HG03196 (cell line): ENCODE results near the gene ZNF318.
A peak's percentile ranks its signal among the peaks of the same experiment; 100 is the strongest.
"Not testable (repeated sequence)": the region's sequence is repeated elsewhere in the genome, so short reads cannot be mapped to it uniquely, and the experiment has no call there.

Source experiments
- ATAC-seq: cut with Tn5 transposase; IDR thresholded peaks from one replicate; pipeline ENCODE4 v1.9.1; 2021; ENCODE audit not compliant: unreplicated experiment

Gene ZNF318

DNA sequence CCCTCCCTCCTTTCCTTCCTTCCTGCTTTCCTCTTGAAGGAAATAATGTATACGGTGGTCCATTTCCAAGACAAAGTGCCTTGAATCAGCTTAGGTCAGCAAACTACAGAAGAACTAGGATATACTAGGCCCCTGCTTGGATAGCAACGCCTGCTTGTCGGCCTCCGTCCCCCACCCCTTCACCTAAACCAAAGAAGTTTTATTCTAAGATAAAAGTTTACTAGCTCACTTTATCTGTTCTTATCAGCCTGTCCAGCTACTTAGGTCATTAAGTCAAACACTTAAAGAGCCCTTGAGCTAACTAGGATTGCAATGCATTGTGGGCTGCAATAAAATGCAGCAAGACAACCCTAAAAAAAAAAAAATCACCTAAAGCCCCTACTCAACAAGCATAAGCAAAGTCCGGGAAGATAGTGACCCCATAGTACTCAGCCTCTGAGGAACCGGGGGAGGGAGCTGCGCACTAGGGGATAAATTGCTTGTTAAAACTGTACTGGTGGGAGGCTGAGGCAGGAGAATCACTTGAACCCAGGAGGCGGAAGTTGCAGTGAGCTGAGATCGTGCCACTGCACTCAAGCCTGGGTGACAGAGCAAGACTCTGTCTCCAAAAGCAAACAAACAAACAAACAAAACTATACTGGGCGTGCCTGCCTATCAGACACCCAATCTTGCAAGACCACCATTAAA, 21.4 kb upstream of the ZNF318 start:
- not testable (repeated sequence) for ATAC-seq

DNA sequence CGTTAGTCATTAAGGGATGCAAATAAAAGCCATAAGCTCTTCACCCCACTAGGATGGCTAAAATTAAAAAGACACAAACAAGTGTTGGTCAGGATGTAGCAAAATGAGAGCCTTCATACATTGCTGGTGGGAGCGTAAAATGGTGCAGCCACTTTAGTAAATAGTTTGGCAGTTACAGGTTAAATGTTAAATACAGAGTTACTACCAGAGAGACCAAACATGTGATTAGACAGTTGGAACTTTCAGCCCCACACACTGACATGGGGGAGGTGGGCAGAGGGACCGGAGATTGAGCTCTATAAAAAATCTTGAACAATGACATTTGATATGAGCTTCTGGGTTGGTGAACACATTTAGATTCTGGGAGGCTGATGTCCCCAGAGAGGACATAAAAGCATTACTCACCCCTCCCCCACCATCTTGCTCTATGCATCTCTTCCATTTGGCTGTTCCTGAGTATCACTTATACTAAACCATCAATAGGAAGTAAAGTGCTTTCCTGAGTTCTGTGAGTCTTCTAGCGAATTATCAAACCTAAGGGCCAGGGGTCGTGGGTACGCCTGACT, 20.4 kb upstream of the ZNF318 start:
- no peak for ATAC-seq

DNA sequence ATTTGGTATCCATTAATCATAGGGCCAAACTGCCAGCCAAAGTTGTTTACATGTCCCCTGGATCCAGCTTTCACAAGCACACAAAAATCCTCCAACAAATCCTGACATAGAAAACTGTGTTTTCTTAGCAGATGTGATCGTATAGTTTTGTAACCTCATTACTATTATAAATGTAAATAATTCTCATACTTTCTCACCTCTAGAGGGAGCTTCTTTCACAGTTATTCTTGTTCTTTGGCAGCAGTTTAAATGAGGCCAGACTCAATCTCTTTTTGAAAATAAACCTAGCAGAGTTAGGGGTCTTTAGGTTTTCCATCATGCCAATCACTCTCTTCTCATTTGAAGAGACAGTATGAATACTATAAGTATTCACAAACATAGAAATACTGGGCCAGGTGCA, 17.0 kb upstream of the ZNF318 start:
- ATAC-seq, result no peak

DNA sequence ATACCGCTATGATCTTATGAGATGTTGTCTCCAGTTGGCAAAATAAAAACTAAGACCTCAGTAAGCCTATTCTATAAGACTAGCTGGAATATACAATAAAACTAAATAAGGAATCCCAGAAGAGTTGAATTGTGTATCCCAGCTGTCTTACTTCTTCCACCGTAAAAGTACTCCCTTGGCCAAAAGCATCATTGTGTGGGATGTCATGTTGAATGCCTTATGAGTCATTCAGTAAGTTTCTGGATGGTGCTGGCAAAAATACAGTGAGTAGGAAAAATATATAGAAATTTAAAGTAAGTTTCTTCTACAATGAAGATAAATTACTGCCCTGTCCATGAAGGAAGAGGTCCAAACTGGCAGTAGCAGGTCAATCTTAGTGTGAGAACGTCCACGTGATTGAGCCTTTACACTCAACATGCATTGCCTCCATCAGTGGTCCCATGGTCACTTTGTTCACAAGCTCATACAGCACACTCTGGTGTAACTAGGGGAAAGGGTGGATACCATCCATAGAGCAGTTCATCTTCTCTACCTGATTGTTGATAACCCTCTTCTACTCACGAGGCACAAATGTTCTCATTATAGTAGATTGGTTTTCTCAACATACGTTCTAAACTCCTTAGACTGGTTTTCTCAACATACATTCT, 13.7 kb upstream of the ZNF318 start:
- peak; percentile 32 for ATAC-seq

DNA sequence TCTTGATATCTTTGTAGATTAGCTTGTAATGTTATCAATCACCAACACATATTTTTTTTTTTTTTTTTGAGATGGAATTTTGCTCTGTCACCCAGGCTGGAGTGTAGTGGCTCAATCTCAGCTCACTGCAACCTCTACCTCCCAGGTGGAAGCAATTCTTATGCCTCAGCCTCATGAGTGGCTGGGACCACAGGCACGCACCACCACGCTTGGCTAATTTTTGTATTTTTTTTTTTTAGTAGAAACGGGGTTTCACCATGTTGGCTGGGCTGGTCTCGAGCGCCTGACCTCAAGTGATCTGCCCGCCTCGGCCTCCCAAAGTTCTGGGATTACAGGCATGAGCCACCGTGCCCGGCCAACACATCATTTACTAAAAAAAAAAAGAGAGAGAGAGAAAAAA, 11.4 kb upstream of the ZNF318 start:
- ATAC-seq, result not testable (repeated sequence)

DNA sequence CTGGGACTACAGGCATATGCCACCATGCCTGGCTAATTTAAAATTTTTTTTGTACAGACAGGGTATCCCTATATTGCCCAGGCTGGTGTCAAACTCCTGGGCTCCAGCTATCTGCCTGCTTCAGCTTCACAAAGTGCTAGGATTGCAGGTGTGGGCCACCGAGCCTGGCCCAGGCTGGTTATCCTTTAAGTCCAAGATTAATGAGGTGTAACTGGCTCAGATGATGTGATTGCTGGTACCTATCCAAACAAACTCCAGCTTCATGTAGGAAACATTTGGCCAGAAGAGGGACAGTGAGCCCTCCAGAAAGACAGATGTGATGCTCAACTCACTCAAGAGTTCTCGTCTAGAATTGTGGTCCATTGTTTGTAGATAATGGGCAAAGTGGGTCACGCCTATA, 9.2 kb upstream of the ZNF318 start:
- no peak for ATAC-seq

DNA sequence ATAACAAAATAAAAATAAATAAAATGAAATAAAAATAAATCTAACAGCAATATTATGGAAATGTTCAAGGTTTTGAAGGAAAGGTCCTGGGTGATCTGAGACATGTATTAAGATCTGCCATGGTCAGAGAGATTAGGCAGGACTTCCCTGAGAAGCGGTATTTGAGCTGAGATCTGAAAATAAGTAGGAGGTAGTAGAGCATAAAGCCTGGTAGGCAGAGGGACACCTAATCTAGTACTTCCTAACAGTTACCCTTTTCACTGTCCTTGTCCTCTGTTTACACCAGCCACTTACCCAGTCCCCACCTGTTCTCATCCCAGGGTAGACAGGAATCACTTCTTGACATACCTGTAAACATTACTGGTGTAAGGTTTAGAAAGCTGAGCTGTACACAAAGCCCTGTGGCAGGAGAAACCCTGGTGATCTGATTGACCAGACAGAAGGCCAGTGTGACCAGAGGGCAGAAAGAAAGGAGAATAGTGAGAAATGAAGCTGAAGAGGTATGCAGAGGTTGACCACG, 8.3 kb upstream of the ZNF318 start:
- no peak for ATAC-seq

DNA sequence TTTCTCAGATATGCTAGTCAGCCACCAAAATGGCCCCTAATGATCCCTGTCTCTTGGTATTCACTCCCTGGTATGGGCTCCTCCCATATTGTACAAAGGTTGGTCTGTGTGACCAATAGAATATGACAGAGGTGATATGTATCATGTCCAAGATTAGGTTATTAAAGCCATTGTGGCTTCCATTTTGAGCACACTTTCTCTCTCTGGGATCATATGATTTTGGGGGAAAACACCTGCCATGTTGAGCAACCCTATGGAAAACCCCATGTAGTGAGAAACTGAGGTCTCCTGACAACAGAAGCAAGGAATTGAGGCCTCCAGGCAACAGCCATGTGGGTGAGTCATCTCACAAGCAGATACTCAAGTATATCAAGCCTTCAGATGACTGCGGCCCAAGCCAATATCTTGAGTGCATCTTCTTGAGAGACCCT, 7.1 kb upstream of the ZNF318 start:
- ATAC-seq, result no peak

DNA sequence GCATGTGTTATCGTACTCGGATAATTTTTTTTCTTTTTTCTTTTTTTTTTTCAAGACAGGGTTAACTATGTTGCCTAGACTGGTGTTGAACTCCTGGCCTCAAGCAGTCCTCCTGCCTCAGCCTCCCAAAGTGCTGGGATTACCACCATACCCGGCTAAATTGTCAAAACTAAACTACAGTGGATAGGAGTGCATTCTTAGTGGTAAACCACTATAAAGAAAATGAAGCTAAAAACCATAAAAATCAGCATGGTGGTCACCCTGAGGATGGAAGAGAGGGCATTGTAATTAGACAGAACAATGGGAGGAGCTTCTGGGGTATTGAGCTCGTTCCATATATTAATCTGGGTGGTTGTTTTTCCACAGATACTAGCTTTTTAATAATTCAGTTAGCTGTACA, 6.2 kb upstream of the ZNF318 start:
- no peak for ATAC-seq

DNA sequence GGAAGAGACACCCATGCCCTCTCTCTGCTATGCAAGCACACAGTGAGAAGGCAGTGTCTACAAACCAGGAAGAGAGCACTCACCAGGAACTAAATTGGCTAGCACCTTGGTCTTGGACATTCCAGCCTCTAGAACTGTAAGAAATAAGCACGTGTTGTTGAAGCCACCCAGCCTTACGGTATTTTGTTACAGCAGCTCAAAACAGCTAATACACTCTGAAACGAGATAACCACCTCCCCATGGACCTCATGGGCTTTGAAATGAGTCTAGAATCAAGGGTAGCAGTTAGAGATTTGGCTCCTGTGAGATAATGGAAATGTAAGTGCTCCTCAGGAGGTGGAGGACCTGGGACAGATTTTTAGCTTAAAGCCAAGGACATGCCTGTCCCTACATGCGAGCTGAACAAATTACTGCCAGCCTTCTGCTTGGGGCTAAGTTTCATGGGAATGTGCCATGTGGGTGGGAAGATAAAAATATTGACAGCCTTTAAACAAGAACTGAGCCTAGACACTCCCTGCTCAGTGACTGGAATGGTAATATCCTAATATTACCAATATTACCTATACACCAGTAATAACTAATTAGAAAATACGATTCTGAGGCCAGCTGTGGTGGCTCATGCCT, 3.9 kb upstream of the ZNF318 start:
- no peak for ATAC-seq

DNA sequence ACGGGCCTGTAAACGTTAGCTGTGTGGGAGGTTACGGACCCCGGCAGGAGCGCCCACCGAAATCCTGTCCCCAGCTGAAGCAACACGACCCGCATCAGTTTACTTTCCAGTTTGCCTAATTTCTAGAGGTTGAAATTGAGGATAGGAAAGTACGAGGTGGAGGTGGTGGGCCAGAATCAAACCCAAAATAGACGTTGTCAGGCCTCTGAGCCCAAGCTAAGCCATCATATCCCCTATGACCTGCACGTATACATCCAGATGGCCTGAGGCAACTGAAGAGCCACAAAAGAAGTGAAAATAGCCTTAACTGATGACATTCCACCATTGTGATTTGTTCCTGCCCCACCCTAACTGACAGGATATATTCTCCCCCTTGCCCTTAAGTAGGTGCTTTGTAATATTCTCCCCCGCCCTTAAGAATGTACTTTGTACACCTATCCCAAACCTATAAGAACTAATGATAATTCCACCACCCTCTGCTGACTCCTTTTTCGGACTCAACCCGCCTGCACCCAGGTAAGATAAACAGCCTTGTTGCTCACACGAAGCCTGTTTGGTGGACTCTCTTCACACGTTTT, 645 bp upstream of the ZNF318 start:
- peak; percentile 1 for ATAC-seq

DNA sequence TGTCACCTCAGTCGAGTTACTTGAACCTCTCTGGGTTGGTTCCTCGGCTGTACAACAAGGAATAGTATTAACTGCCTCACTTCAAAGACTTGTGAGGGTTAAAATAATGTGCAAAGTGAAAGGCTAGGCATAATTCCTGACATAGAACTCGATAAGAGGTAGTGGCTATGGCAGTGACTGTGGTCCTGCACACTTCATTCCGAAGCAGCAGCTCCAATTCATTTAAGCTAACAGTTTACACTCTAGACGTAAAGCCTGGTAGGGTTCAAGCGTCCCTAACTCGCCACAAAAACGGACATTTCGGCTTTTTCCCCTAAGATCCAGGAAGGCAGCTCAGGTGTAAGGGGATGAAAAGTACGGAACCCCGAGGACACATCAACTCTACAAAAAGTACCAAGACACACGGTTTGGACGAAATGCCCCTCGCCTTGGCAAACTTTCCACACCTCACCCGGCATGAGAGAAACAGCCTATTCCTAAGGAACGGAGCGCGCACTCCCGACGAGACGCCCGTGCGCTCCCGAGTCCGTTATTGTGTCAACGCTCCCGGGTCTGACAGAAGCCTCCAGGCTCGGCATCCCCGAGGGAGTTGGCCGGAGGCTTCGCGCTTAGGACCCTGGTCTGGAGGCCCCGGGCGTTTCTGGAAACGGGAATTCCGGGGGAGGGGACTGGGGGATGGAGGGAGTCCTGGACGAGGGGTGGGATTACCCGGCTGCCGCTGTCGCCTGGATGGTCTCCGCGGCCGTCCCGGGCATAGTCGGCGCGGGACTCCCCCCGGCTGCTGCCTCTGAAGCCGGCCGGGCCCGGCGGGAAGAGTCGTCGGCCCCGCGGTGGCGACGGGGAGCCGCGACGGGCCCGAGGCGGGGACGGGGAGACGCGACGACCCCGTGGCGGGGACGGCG, 937 bp downstream of the ZNF318 start:
- ATAC-seq, result peak; percentile 0

DNA sequence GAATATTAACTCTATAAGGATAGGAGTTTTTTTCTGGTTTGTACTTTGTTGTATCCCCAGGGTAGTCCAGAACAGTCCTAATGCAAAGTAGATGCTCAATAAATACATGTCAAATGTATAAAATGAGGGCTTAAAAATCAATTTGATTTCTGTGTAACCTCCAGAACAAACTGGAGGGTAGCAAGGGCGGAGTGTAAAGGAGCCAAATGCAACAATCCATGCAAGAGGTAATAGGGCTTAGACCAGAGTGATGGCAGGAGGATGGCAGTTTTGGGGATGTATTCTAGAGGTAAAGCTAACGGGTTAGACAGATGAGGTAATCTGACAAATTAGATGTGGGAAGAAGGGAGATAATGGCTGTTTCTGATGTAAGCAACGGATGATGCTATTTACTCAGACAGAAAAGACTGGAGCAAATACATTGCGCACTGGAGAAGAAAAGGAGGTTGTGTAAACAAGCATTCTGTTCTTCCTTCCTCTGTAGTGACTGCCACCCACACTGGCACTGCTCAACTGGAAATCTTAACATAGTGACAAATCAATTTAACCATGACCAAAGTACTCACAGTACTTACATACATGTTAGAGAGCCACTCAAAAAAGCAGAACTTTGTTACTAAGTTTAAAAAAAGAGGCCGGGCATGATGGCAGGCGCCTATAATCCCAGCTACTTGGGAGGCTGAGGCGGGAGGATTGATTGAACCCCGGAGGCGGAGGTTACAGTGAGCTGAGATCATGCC, 2.0 kb downstream of the ZNF318 start:
- no peak for ATAC-seq

DNA sequence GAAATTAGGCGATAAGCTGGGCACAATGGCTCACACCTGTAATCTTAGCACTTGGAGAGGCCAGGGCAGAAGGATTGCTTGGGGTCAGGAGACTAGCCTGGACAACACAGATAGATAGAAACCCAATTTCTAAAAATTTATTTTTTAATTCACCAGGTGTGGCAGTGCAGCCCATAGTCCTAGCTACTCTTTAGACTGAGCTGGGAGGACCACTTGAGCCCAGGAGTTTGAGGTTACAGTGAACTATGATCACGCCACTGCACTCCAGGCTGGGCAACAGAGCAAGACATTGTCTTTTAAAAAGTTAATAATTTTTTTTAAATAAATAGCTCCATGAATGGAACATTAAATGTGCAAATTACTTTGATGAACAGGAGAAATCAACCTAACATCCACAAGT, 8.2 kb downstream of the ZNF318 start:
- no peak for ATAC-seq

DNA sequence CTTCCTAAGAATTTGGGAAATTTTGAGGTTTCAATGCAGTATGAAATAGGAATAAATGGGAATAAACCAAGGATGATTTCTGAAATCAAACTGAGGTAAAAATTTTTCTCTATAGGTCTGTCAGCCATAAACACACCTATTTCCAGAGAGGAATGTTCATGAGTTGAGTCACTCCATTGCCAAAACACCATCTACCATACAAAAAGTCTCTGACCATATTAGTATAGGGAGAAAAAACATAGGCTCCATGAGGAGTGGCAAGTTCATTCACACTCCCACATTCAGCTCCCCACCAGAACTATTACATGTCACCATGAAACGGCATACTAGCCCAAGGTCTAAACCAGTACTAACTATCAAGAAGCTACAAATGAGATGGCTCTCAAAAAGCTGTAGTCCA, 9.6 kb downstream of the ZNF318 start:
- no peak for ATAC-seq

DNA sequence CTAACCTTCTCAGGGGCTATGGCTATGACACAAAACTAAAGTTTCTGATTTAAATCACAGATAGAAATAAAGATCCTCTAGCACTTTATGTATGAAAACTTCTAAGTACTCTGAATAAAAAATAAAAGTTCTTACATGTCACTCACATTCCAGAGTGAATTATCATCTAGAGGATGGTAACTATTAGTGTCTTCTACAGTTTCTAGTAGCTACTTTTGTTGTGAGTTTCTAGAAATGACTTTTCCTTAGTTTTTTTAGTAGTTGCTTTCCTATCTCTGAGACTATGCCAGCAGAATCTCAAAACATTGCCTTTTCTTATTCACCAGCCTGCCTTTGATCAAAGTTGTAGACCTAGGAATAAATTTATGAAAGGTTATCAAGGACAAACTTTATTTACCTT, 10.1 kb downstream of the ZNF318 start:
- no peak for ATAC-seq

DNA sequence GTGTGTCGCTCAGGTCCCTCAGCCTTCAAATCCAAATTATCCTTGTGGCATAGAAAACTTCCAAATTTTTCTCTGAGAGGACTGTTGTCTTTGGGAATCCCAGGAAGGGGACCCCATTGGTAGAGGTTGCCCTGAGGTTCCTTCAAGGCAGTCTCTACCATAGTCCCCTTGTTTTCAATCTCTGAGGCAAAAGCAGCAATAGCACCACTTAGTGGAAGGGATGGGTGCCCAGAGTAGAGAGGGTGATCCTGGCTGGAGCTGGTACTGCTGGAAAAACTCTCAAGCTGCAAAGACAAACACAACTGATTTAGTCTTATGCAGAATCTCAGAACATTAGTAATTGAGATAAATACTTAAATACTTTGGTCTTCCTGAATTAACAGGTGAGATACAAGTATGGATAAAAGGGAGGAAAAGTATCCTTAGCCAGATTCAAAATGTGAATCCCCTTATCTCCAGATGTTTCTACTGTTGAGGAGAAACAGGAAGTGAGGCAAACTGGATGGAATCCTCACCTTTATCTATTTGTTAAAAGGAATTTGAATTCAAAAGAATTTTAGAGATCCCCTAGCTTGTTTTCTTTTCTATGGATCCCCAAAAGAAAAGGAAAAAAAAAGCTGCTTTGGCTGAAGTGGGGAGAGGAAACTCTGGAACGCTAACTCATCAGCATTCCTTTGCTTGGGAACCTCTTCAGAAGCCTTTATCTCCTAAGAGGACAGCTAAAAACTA, 13.4 kb downstream of the ZNF318 start:
- no peak for ATAC-seq

DNA sequence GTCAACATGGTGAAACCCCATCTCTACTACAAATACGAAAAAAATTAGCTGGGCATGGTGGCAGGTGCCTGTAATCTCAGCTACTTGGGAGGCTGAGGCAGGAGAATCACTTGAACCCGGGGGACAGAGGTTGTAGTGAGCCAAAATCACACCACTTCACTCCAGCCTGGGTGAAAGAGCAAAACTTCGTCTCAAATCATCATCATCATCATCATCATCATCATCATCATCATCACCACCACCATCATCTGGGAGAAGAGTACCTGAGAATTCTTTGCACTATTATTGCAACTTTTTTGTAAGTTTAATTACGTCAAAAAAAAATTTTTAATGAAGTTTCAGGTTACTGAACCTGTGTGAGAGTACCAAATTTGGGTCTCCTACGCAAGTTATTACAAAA, 17.5 kb downstream of the ZNF318 start:
- ATAC-seq, result not testable (repeated sequence)

DNA sequence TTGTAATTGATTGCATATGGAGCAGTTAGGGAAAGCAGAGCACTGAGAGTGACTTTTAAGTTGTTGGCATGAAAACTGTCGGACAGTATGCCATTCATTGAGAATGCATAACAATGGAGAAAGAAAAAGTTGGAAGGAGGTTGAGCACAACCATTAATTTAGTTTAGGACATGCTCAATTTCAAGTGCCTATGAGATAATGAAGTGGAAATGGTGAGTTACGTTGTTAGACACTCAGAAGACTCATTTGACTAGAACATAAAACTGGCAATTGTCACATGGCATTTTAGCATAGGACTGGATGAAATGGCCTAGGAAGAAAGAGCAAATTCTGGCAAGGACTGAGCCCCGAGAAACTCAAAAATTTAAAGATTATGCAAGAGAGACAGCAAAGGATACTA, 22.0 kb downstream of the ZNF318 start:
- no peak for ATAC-seq
